Erythroblast (primary cell): Measurements from ENCODE around the gene RAP1GAP2.
"Not testable (repeated sequence)": the region's sequence is repeated elsewhere in the genome, so short reads cannot be mapped to it uniquely, and the experiment has no call there.

Source experiments
- DNase-seq, 2 experiments: peaks; one replicate each; lab custom pipeline; 2025; lab: John Stamatoyannopoulos, UW
- GATA1 ChIP-seq: IDR thresholded peaks from 2 replicates; pipeline ENCODE4 v1.6.1; 2011; ENCODE audit warnings: low read depth, mild to moderate bottlenecking, control low read depth, low read length, moderate library complexity
- POLR2A ChIP-seq: IDR thresholded peaks from 2 replicates; pipeline ENCODE4 v1.6.1; 2011; ENCODE audit warnings: mild to moderate bottlenecking, low read length

RAP1GAP2 gene

DNA sequence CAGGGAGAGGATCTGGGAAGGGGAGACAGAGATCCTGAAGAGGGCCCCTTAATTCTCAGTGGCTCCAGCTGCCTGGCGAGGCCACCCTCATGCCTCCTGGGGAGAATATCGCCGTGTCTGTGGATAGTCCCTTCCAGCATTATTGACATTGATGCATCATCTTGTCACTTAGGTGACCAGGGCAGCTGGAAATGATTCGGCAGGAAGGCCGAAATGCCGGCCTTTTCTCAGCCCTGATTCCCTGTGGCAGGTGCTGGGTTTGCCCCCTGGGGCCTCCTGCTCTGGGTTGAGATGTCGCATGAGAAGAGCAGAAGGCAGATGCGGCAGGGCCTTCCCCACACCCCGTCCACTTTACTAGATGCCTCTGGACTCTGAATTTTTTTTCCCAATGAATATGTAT lies 89.5 kb downstream of the RAP1GAP2 start:
- DNase-seq, result no peak
- TF ChIP-seq POLR2A (no peak), GATA1 (no peak)

DNA sequence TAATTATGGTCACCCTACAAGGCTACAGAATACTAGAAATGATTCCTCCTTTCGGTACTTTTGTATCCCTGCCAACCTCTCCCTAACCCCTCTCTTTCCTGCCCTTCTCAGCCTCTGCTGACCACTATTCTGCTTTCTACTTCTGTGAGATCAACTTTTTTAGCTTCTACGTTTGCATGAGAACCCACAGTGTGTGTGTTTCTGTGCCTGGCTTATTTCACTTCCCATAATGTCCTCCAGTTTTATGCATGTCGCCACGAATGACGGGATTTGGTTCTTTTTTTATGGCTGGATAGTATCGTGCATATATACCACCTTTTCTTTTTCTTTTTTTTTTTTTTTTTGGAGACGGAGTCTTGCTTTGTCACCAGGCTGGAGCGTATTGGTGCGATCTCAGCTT lies 92.1 kb downstream of the RAP1GAP2 start:
- no peak for TF ChIP-seq POLR2A

DNA sequence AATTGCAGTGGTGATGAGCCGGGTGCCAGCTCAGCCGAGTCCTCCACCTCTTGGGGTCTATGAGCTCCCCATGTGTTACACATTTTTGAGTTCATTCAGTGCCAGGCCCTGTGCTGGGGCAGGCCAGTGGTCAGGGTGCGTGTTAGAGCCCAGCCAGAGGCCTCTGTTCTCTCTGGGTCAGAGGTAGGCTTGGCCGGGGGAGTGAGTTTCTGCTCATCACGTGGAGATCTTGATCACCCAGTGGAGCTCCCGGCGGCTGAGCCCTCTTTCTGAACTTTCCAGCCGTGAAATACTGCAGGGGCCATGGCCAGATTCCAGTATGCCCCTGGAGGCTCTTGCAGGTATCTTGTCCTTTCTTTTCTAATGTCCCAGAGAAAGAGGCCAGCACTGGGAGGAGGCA lies 93.0 kb downstream of the RAP1GAP2 start:
- no peak for DNase-seq
- TF ChIP-seq POLR2A (no peak), GATA1 (no peak)

More for the DNA sequence above, 92.1 kb downstream of the RAP1GAP2 start:
- no peak for DNase-seq

DNA sequence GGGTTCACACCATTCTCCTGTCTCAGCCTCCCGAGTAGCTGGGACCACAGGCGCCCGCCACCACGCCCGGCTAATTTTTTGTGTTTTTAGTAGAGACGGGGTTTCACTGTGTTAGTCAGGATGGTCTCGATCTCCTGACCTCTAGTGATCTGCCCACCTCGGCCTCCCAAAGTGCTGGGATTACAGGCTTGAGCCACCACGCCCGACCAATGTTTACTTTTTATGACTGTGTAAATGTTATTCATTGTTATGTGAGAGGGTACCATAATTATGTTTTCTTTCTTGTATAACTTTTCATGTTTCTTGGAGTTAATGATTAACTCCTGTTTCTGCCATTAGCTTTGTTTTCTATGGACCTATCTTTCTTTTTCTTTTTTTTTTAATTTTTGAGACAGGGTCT lies 94.5 kb downstream of the RAP1GAP2 start:
- not testable (repeated sequence) for DNase-seq

DNA sequence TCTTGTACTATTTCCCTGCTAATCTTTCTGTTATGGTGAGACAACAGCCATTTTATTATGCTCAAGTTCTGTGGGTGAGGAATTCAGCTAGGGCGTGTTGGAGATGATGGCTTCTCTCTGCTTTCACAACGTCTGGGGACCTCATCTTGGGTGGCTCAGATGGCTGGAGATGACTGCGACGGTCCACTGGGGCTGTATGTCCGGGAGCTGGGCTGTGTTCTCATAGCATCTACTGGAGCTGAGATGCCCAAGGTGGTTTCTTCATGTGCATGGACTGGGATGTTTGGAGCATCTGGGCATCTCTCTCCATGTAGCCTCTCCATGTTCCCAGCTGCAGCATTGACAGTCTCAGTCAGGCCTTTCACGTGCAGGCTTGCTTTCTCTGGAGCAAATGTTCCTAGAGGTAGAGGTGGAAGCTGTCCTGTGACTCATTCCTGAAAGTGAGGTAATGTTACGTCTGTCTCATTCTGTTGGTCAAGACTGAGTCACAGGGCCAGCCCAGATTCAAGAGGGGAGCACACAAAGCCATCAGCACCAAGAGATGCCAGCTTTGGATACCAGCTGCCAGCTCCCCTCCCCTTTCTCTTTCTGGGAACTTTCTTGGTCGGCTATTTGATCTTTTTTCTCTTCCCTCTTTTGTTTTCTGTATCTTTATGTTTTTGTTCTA lies 96.2 kb downstream of the RAP1GAP2 start:
- TF ChIP-seq GATA1 (no peak), POLR2A (no peak)
- no peak for DNase-seq

DNA sequence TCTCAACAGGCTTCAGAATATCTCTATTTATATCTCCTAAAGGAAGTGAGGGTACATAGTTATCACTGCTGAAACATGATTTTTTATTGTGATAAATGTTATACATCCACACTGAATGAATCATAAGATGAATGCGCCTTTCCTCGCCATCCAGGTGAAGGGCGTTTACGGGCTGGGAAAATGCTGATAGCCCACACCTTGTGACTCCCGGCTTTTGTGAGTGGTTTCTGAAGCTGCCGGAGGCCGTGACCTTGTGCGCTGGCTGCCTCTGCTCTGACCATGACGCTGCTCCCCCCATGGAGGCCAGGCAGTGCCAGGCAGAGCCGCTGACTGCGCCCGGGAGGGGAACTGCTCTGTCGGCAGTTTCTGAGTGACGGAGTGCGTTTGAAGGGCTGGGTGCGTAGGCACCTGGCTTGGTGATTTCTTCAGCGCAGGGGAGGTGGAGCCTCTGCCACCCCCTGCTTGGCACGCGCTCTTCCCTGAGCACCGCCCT lies 97.2 kb downstream of the RAP1GAP2 start:
- TF ChIP-seq POLR2A, result no peak
- no peak for TF ChIP-seq GATA1
- DNase-seq, result no peak

DNA sequence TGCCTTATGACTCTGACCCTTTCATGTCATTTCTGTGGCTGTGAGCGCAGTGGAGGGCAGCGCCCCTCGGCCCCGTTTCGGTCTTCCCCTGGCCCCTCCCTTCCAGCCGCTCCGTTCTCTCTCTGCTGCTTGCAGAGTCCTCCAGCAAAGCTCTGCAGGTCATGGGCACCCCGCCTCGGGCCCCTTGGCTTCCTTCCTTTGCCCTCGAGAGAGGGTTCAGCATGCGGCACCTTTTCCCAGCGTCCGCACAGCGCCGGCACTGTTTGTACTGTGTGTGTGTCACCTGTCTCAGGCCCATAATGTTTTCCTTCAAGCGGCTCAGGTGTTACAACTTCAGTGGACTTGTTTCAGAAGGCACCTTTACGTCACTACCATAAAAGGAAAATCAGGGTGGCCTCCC lies 98.5 kb downstream of the RAP1GAP2 start:
- DNase-seq, result no peak
- TF ChIP-seq GATA1, result no peak
- TF ChIP-seq POLR2A, result no peak

DNA sequence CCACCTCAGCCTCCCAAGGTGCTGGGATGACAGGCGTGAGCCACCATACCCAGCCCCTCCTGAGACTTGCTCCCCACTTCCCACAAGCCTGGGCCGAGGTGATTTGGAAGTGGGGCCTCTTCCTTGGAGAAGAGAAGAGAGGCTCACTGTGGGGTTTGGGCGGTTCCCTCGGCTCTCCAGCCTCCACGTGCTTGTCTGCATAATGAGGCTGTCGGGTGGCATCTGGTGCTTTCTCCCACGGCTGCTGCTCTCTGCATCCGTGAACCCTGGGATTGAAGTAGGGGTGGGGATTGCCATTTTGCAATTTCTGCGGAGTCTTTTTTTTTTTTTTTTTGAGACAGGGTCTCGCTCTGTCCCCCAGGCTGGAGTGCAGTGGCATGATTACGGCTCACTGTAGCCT lies 101.4 kb downstream of the RAP1GAP2 start:
- no peak for DNase-seq
- TF ChIP-seq GATA1 (no peak), POLR2A (no peak)

DNA sequence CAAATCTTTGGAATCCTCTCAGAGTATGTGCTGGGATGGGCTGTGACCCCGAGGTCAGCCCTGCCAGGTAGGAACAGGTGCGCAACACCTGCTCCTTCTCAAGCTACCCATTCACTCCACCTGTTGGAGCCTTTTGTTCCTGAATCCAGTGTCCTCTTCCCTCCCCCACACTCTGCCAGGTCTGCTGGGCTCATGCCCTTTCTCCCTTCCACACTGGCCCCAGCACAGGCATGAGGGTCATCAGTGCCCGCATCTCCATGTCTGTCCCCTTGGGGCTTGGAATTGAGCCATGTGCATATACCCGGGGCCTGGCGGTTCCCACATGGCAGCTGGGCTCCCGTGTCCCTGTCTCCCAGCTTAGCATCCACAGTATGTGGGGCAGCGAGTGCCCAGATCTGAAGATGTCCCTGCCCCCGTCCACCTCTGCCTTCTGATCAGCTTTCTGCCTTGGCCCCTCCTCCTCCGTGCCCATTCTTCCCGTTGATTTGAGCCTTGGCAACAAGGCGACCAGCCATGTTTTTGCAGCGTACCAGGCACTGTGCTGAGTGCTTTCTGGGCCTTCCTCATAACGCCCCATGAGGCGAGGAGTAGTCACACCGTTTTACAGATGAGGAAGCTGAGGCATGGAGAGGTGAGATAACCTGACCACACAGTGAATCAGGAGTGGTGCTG lies 102.2 kb downstream of the RAP1GAP2 start:
- TF ChIP-seq GATA1 (no peak), POLR2A (no peak)
- DNase-seq, result no peak

DNA sequence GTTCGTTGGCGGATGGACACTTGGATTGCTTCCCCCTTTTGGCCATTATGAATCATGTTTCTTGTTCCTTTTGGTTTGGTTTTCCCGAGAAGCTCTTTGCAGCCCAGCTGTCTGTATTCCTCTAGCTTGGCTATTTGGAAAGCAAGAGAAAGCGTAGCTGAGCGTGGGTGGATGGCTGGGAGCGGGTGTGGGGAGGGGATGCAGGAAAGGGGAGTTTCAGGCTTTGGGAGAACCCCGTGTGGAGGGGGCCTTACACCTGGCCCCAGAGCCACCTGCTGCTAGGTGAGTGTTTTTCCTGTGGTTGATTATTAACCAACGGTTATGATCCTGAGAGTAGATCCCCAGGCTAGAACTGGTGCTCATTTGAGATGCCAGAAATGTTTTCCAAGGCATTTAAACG lies 103.7 kb downstream of the RAP1GAP2 start:
- no peak for TF ChIP-seq GATA1
- no peak for TF ChIP-seq POLR2A
- DNase-seq, result no peak

DNA sequence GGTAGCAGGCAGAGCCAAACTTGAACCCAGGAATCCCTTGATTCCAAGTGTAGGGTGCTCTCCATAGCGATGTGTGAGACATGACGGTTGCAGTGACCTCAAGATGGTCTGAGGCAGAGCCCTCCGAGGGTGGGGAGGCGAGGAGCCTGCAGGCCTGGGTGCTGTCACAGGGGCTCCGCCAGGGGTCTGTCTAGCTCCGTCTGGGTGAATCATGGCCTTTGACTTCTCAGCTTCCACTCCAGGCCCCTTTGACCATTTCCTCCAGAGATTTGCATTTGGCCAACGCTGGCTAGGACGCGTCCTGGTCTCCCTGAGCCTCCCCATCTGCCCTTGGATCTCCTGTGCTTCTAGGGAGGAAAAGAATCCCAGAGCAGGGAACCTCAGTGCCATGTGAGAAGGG lies 104.6 kb downstream of the RAP1GAP2 start:
- DNase-seq, result no peak
- no peak for TF ChIP-seq GATA1

DNA sequence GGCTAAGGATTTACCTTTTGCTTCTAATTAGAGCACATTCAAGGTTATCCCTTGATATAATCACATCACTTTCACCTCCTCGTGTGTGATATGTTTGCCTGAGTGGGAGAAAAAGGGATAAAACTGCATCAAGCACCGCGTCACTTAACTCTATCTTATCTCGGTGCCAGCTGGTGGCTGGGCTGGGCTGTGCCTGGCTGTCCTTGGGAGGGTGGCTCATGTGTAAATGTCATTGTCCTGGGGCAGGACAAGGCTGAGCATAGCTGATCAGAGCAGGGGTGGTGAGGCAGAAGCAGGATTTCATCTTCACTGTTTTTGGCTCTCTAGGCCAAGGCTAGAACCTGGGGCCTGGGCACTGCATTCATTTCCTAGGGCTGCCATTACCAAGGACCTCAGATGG lies 105.3 kb downstream of the RAP1GAP2 start:
- DNase-seq, result no peak
- TF ChIP-seq POLR2A, result no peak
- no peak for TF ChIP-seq GATA1

DNA sequence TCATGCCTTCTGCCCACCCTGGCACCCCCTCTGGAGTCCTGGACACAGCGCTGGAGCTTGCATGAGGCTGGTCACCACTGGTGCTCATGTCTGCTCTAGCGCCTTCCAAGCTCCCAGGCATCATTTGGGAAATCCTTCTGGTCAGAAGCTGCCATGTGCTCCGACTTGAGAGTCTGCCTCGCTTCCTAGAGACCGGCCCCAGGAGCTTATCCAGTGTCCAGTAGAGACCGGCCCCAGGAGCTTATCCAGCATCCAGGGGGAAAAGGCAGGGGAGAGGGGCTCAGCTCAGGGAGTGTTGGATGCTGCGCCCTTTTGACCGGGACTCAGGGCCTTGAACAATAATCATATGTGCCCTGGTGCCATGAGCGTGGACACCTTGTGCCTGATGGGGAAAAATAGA lies 106.3 kb downstream of the RAP1GAP2 start:
- no peak for DNase-seq
- no peak for TF ChIP-seq GATA1
- TF ChIP-seq POLR2A, result no peak

DNA sequence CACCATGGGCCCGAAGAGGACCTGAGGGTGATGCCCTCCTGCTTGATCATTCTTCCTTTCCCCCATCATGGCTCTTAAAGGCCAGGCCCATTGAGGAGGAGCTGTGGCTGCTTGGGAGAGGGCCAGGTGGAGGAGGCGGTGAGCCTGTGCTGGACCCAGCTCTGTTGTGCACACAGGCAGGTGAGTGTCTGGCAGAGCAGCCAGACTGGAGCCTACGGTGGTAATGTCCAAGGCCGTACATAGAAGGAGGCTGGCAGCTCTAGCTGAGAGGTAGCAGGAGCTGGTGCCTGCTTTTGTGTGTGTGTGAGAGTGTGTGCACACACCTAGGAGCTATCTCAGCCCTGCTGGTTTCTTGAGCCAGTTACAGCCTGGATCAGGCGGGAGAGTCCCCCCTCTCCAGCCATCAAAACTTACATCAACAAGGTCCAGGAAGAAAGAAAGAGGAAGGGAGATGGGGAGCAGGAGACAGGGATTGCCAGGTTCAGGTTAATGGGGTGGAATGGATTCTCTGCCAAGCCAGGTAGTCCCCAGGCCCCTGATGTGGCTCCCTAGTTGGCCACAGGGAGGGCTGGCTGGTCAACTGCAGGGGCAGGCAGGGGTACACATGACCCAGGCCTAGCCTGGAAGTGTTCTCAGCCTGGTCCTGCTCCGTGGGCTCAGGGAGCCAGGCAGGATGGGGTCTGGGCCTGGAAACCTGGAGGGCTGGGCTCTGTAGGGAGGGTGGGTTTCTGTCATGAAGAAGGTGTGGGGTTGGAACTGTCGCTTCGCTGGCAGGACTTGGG lies 107.1 kb downstream of the RAP1GAP2 start:
- no peak for TF ChIP-seq POLR2A
- TF ChIP-seq GATA1, result no peak
- no peak for DNase-seq
